DND-41 (cell line): ENCODE data around the gene ELL.

Experiments used
- ATAC-seq: fragments of 200-7000 bp; cut with Tn5 transposase; 3 replicates; pipeline ENCODE4 v1.9.1; 2021; ENCODE audit warnings: low read depth; ENCODE audit not compliant: insufficient read depth
- DNase-seq: peaks from one replicate; pipeline ENCODE4 v3.0.0-alpha.2; 2020
- H2AFZ ChIP-seq: 2 replicates; pipeline ENCODE4 v1.6.0; 2012; ENCODE audit warnings: low read depth, low read length
- H3K27ac ChIP-seq: 2 replicates; pipeline ENCODE4 v1.5.1; 2012; ENCODE audit warnings: low read length, inconsistent platforms
- H3K27me3 ChIP-seq: fragments of 200-600 bp; sonication (generic); 2 replicates; pipeline ENCODE4 v1.6.0; 2012; ENCODE audit warnings: low read length, mild to moderate bottlenecking, inconsistent platforms; ENCODE audit not compliant: insufficient read depth, poor library complexity
- H3K36me3 ChIP-seq: 2 replicates; pipeline ENCODE4 v1.5.1; 2012; ENCODE audit warnings: low read length, inconsistent platforms; ENCODE audit not compliant: insufficient read depth
- H3K4me1 ChIP-seq: 2 replicates; pipeline ENCODE4 v1.5.1; 2012; ENCODE audit warnings: mild to moderate bottlenecking, low read length; ENCODE audit not compliant: insufficient read depth
- H3K4me2 ChIP-seq: 2 replicates; pipeline ENCODE4 v1.6.0; 2012; ENCODE audit warnings: mild to moderate bottlenecking, moderate library complexity, low read length, inconsistent platforms; ENCODE audit not compliant: insufficient read depth
- H3K4me3 ChIP-seq, 2 experiments: fragments of 200-600 bp in 1 of 2; shearing (Covaris generic) in 1 of 2; 2 replicates each; pipeline ENCODE4 v1.5.1; 2012 to 2016; ENCODE audit warnings: inconsistent platforms in 2 of 2, low read length in 2 of 2, mild to moderate bottlenecking in 2 of 2, low read depth in 1 of 2, moderate library complexity in 1 of 2
- H3K79me2 ChIP-seq: 2 replicates; pipeline ENCODE4 v1.6.0; 2012; ENCODE audit warnings: low read length, inconsistent platforms; ENCODE audit not compliant: insufficient read depth
- H3K9ac ChIP-seq: 2 replicates; pipeline ENCODE4 v1.6.0; 2012; ENCODE audit warnings: low read depth, mild to moderate bottlenecking, inconsistent platforms, low read length, moderate library complexity
- H3K9me3 ChIP-seq: 2 replicates; pipeline ENCODE4 v1.5.1; 2012; ENCODE audit warnings: low read length, moderate library complexity, mild to moderate bottlenecking, inconsistent platforms; ENCODE audit not compliant: insufficient read depth, severe bottlenecking
- H4K20me1 ChIP-seq: 2 replicates; pipeline ENCODE4 v1.6.0; 2012; ENCODE audit warnings: low read length; ENCODE audit not compliant: insufficient read depth
- CTCF ChIP-seq: IDR thresholded peaks from 2 replicates; pipeline ENCODE4 v1.5.1; 2012; ENCODE audit warnings: borderline replicate concordance, low read length, moderate library complexity, mild to moderate bottlenecking; ENCODE audit not compliant: poor library complexity, severe bottlenecking; ENCODE audit errors: extremely low read depth
- EZH2 ChIP-seq: IDR thresholded peaks from 3 replicates; pipeline ENCODE4 v1.6.1; 2012; ENCODE audit warnings: borderline replicate concordance, low read depth, mild to moderate bottlenecking, moderate library complexity, low read length, inconsistent platforms; ENCODE audit not compliant: severe bottlenecking

ELL gene

GRCh38 chr19:18495204-18495911 lies 26.5 kb downstream of the ELL start:
- Histone ChIP-seq H4K20me1 (peaks cover 88% of the 10 kb centered on the region), H2AFZ (no peak overlapping the region), H3K4me2 (no peak overlapping the region), H3K9ac (no peak overlapping the region), H3K27ac (peak overlapping the region; percentile 43), H3K4me1 (peaks cover 11% of the 10 kb centered on the region), H3K27me3 (no peaks in the 10 kb centered on the region), H3K36me3 (no peaks in the 10 kb centered on the region), H3K9me3 (no peaks in the 10 kb centered on the region), H3K4me3 (no peak overlapping the region), H3K79me2 (peaks cover 93% of the 10 kb centered on the region)
- no peak for TF ChIP-seq EZH2
- no peak for TF ChIP-seq CTCF
- ATAC-seq (no peak), DNase-seq (no peak)

- no peak overlapping the region for H3K9ac ChIP-seq
- no peaks in the 10 kb centered on the region for H3K36me3 ChIP-seq
- peaks cover 91% of the 10 kb centered on the region for H3K79me2 ChIP-seq
- no peaks in the 10 kb centered on the region for H3K27me3 ChIP-seq
- H3K4me1 ChIP-seq: peaks cover 11% of the 10 kb centered on the region
- H3K4me3 ChIP-seq: no peak overlapping the region
- DNase-seq (no peak), ATAC-seq (no peak)
- no peak overlapping the region for H3K4me2 ChIP-seq
- TF ChIP-seq CTCF: no peak
- no peak for TF ChIP-seq EZH2
- no peaks in the 10 kb centered on the region for H3K9me3 ChIP-seq
- no peak overlapping the region for H2AFZ ChIP-seq
- no peak overlapping the region for H3K27ac ChIP-seq
- peaks cover 88% of the 10 kb centered on the region for H4K20me1 ChIP-seq
Observed at GRCh38 chr19:18494267-18494607, 27.6 kb downstream of the ELL start.

DNA sequence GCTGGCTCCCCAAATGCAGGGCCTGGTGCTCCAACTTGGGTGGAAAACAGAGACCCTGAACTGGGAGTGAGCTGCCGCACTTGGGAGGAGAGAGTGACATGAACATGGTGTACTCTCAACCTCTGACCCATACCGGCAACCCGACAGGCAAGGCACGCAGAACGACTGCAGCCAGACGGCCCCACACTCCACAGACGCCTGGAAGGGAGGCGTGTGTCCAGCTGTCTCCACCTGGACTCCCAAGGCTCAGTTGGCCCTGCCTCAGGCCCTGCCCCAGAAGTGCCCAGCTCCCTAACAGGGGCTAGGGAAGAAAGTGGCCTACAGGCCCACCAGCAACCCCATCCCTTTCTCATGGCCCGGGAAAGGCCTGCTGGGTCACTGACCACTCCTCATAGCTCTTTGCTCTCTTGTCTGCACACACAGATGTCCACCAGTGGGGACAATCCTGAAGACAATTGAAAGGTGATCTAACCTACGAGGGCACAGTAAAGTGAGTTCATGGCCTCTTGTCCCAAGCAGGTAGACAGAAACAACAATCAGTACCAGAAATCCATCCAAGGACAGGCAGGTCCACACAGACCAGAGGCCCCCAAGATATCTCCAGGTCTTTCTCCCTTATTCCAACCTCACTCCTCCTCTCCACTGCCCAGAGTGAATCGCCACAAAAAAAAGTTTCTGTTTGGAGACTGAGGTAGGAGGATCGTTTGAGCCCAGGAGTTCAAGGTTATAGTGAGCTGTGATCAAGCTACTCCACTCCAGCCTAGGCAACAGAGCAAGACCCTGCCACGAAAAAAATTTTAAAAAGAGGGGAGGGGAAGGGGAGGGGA lies 28.2 kb downstream of the ELL start:
- peaks cover 89% of the 10 kb centered on the region for H4K20me1 ChIP-seq
- H3K27me3 ChIP-seq: no peaks in the 10 kb centered on the region
- H3K27ac ChIP-seq: no peak overlapping the region
- H3K36me3 ChIP-seq: no peaks in the 10 kb centered on the region
- H3K4me1 ChIP-seq: peaks cover 11% of the 10 kb centered on the region
- H3K9me3 ChIP-seq: no peaks in the 10 kb centered on the region
- no peak for ATAC-seq
- H3K79me2 ChIP-seq: peaks cover 91% of the 10 kb centered on the region
- no peak overlapping the region for H3K9ac ChIP-seq
- H3K4me2 ChIP-seq: no peak overlapping the region
- no peak overlapping the region for H2AFZ ChIP-seq
- TF ChIP-seq EZH2: no peak
- TF ChIP-seq CTCF: no peak
- no peak overlapping the region for H3K4me3 ChIP-seq
- DNase-seq: no peak
